Neutrophil (primary cell): ENCODE results near the gene UMOD.

Experiments used
- H3K27ac ChIP-seq: fragments of 200-600 bp; sonication (generic); 2 replicates; pipeline ENCODE4 v1.5.1; 2016; ENCODE audit warnings: mild to moderate bottlenecking, moderate library complexity
- H3K27me3 ChIP-seq: fragments of 200-600 bp; sonication (generic); 2 replicates; pipeline ENCODE4 v1.6.0; 2016; ENCODE audit warnings: mild to moderate bottlenecking
- H3K36me3 ChIP-seq: fragments of 200-600 bp; sonication (generic); 2 replicates; pipeline ENCODE4 v1.5.1; 2017
- H3K4me1 ChIP-seq, 2 experiments: fragments of 200-600 bp in 1 of 2; sonication (generic) in 1 of 2; 1 replicate in 1 of 2; 2 replicates in 1 of 2; pipeline versions ENCODE4 v1.5.1 to v1.6.1; 2013 to 2016; ENCODE audit warnings: low read depth in 1 of 2, low read length in 1 of 2, mild to moderate bottlenecking in 1 of 2, moderate library complexity in 1 of 2; ENCODE audit not compliant: control insufficient read depth in 1 of 2, insufficient read depth in 1 of 2
- H3K4me3 ChIP-seq, 2 experiments: fragments of 200-600 bp in 1 of 2; sonication (generic) in 1 of 2; 1 replicate in 1 of 2; 2 replicates in 1 of 2; pipeline ENCODE4 v1.5.1; 2013 to 2016; ENCODE audit warnings: low read depth in 1 of 2, low read length in 1 of 2, mild to moderate bottlenecking in 1 of 2, moderate library complexity in 1 of 2
- H3K9me3 ChIP-seq: fragments of 200-600 bp; sonication (generic); 2 replicates; pipeline ENCODE4 v1.5.1; 2016
- CTCF ChIP-seq: fragments of 200-600 bp; sonication (generic); IDR thresholded peaks from 2 replicates; pipeline ENCODE4 v1.5.1; 2016; ENCODE audit warnings: antibody characterized with exemption

UMOD gene

GRCh38 chr16:20352615-20353014, at the start of gene UMOD:
Gene UMOD, minus strand, starts transcription at chr16:20352715. Its CDS starts 1,978 bp downstream, at chr16:20350737.
- Histone ChIP-seq H3K36me3 (no peaks in the 10 kb centered on the region), H3K9me3 (no peaks in the 10 kb centered on the region), H3K27me3 (peaks cover 28% of the 10 kb centered on the region), H3K4me1 (no peaks in the 10 kb centered on the region), H3K27ac (no peak within 1 kb of the TSS), H3K4me3 (no peak within 1 kb of the TSS)
- TF ChIP-seq CTCF: no peak

- no peak for TF ChIP-seq CTCF
- H3K4me1 ChIP-seq: no peaks in the 10 kb centered on the region
- no peaks in the 10 kb centered on the region for H3K27me3 ChIP-seq
- no peak overlapping the region for H3K4me3 ChIP-seq
- no peak overlapping the region for H3K27ac ChIP-seq
- no peaks in the 10 kb centered on the region for H3K36me3 ChIP-seq
- H3K9me3 ChIP-seq: no peaks in the 10 kb centered on the region
These were observed 49.0 kb upstream of the UMOD start for GRCh38 chr16:20401475-20402016.

- Histone ChIP-seq H3K4me1 (no peaks in the 10 kb centered on the region), H3K27ac (no peak overlapping the region), H3K4me3 (no peak overlapping the region), H3K9me3 (no peaks in the 10 kb centered on the region), H3K27me3 (no peaks in the 10 kb centered on the region), H3K36me3 (no peaks in the 10 kb centered on the region)
- TF ChIP-seq CTCF: no peak
These were observed 48.6 kb upstream of the UMOD start for GRCh38 chr16:20401066-20401465.

GRCh38 chr16:20399185-20399584, 46.7 kb upstream of the UMOD start:
- Histone ChIP-seq H3K36me3 (no peaks in the 10 kb centered on the region), H3K4me3 (no peak overlapping the region), H3K9me3 (no peaks in the 10 kb centered on the region), H3K4me1 (no peaks in the 10 kb centered on the region), H3K27me3 (no peaks in the 10 kb centered on the region), H3K27ac (no peak overlapping the region)
- no peak for TF ChIP-seq CTCF

- H3K4me3 ChIP-seq: no peak overlapping the region
- no peaks in the 10 kb centered on the region for H3K27me3 ChIP-seq
- no peaks in the 10 kb centered on the region for H3K9me3 ChIP-seq
- H3K4me1 ChIP-seq: no peaks in the 10 kb centered on the region
- H3K27ac ChIP-seq: no peak overlapping the region
- TF ChIP-seq CTCF: no peak
- no peaks in the 10 kb centered on the region for H3K36me3 ChIP-seq
These were observed 46.1 kb upstream of the UMOD start for GRCh38 chr16:20398603-20399002.
